Right lobe of liver (tissue), 4 donors: ENCODE results near the gene IGFBPL1.

Experiments used
- POLR2A ChIP-seq: fragments of 450-650 bp; IDR thresholded peaks from one replicate; pipeline ENCODE4 v1.6.1; 2017; ENCODE audit warnings: antibody characterized with exemption, mild to moderate bottlenecking
- TF ChIP-seq, protein P1 (sequence below), 4 donors: fragments of 200-600 bp in 3 of 4; fragments of 450-650 bp in 1 of 4; IDR thresholded peaks; one replicate each; pipeline versions ENCODE4 v1.5.1 to v1.8.0; 2016 to 2022; ENCODE audit warnings: antibody characterized with exemption in 4 of 4, mild to moderate bottlenecking in 2 of 4
- donor health status: DM: no; HTN: no; CAD: no.
- donor health status: DM: no; HTN: no; CAD: no.
- donor health status: DM: no; HTN: yes; CAD: no.

DNA sequence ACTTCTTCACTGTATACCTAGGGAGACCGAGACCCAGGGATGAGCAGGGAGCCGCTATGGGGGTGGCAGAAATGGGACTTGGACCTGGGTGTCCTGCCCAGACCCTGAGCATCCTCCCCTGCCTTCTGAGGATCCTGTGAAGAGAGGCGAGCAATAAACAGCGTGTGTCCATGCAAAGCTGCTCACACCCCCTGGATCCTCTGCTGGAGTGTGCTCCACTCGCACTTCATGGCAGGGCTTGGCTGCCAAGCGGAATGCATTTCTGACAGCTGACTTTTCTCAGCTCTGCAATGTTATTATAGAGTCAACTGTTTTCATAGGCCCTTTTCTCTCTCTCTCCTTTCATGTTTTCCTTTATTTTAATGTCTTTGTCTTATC lies 62.8 kb downstream of the IGFBPL1 start:
- TF ChIP-seq, protein P1, sequence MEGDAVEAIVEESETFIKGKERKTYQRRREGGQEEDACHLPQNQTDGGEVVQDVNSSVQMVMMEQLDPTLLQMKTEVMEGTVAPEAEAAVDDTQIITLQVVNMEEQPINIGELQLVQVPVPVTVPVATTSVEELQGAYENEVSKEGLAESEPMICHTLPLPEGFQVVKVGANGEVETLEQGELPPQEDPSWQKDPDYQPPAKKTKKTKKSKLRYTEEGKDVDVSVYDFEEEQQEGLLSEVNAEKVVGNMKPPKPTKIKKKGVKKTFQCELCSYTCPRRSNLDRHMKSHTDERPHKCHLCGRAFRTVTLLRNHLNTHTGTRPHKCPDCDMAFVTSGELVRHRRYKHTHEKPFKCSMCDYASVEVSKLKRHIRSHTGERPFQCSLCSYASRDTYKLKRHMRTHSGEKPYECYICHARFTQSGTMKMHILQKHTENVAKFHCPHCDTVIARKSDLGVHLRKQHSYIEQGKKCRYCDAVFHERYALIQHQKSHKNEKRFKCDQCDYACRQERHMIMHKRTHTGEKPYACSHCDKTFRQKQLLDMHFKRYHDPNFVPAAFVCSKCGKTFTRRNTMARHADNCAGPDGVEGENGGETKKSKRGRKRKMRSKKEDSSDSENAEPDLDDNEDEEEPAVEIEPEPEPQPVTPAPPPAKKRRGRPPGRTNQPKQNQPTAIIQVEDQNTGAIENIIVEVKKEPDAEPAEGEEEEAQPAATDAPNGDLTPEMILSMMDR (IDR thresholded peaks at IDR 0.05): no peak
- no peak for TF ChIP-seq POLR2A
